Measurements from ENCODE around the gene TAOK2.
"Not testable (repeated sequence)": the region's sequence is repeated elsewhere in the genome, so short reads cannot be mapped to it uniquely, and the experiment has no call there.

Gene TAOK2

DNA sequence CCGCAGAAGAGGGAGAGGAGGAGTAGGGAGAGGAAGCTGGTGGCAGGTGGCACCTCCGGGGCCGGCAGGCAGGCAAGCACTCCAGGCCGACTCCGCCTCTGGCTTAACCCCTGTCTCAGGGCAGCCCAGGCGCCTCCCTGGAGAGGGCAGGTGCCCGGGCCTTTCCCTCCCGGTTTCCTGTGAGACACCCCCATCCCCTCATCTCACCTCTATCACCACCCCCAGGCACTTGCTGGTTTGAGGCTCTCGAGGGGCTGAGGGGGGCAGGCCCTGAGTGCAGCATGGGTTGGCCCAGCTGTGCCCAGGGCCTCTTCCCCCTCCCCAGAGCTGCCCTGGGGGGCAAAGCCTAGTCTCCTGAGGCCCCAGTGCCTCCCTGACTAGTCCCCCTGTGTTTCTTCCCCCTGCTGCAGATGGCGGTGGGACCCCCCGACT is 31.2 kb downstream of the TAOK2 start:
- DNase-seq: no peak

GRCh38 chr16:30005341-30006094 is 31.9 kb downstream of the TAOK2 start:
- DNase-seq: peak; percentile 61

- DNase-seq: no peak
These were observed 32.4 kb downstream of the TAOK2 start for GRCh38 chr16:30006095-30006473.

DNA sequence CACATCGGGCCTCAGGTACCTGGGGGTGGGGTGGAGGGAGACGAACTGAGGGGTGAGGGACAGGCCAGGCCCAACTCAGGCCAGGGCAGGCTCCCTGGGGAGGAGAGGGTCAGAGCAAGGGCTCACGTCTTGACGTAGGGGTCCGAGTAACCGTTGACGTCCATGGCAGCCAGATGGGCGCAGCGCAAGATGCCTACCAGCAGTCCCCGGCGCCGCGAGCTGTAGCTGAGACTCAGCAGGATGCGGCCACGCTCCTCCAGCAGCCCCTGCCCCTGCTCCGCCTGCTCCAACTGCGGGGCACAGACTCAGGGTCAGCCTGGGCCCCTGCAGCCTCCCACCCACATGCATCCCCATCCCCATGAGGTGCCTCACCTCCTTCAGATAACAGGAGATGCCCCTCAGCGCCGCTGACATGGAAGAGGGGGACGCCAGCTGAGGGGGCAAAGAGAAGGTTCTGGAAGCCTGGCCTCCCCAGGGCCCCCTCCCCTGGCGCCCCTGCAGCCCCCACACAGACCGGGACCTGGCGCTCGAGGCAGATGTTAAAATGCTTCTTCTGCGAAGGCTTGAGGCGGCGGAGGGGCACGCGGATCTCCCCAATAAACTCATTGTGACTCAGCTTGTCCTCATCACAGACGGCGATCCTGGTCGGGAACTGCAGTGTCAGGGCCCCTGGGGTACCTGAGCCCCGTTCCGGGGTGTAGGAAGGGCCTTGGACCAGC is 33.1 kb downstream of the TAOK2 start:
- DNase-seq: no peak

GRCh38 chr16:30007378-30007895 is 33.8 kb downstream of the TAOK2 start:
- DNase-seq: no peak

DNA sequence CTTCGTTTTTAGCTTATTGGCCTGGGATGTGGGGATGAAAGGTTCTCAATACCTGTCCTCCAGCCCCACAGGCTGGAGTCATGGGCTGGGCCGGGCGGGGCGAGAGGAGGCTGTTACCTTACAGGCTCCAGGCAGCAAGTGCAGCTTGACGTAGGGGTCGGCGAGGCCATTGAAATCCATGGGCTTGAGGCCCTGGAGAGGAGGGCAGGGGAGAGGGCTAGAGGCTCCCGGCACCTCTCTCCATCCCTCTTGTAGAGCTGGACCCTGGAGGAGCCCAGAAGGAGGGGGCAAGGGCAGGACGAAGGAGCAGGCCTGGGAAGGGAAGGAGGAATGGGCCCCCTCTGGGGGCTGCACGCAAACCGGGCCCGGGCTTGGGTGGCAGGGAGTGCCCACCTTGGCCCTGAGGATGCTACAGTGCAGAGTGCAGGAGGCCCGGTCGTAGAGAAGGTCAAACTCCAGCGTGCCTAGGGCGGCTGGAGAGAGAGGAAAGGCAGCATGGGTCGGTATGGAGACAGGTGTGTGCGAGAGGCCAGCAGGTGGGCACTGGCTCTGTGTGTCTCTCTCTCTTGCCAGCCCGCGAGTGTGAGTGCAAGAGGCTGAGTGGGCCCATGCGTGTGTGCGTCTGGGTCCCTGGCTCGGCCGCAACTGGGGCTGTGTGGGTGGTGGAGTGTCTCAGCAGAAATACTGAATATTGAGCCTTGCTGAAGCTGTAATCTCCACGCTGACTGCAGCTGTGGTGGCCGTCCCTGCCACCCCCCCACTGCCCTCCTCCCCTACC is 35.6 kb downstream of the TAOK2 start:
- DNase-seq: no peak

GRCh38 chr16:30009990-30010843 is 36.5 kb downstream of the TAOK2 start:
- DNase-seq: no peak

GRCh38 chr16:30010844-30011713 is 37.4 kb downstream of the TAOK2 start, which contains the start of gene DOC2A:
DOC2A (minus strand) TSS chr16:30011027; CDS start chr16:30010222, 805 bp downstream.
- DNase-seq: peak; percentile 60

DNA sequence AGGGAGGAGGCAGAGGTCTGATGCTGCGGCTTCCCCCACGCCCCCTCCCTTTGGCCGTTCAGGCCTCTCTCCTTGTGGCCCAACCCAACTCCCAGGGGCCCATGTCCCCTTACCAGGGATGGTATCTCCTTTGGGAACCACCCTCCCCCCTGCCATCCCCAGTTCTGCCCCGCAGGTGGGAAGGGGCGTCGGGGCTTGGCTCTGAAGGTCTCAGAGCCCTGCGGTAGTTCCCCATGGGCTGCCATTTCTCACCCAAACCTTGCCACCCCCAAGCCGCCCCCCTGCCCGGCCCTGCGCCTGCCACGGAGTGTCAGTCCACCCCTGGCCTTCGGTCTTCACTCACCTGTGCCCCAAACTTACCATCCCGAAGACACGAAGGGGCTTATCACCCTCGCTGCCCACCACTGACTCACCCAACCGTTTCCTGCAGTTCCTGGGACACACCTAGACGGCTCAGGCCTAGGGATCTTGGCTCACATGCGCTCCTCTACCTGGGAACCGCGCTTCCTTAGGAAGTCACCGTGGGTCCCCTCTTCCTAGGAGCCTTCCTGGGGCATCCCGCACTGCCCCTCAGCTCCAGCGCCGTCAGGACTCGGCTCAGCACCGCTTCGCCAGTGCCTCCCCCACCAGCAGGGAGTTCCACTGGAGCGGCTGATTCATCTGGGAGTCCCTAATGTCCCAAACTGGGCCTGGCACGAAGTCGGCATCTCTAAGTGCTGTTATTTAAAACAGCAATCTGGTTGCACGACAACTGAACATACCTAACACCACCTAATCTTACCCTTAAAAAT is 38.2 kb downstream of the TAOK2 start:
- DNase-seq: no peak

DNA sequence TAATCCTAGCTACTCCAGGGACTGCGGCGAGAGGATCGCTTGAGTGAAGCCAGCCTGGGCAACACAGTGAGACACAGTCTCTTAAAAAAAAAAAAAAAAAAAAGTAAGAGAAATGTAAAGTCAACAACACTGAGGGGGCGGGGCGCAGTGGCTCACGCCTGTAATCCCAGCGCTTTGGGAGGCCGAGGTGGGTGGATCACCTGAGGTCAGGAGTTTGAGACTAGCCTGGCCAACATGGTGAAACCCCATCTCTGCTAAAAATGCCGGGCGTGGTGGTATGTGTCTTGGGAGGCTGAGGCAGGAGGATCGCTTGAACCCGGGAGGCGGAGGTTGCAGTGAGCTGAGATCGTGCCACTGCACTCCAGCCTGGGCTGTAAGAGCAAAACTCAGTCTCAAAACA is 38.9 kb downstream of the TAOK2 start:
- DNase-seq: not testable (repeated sequence)

DNA sequence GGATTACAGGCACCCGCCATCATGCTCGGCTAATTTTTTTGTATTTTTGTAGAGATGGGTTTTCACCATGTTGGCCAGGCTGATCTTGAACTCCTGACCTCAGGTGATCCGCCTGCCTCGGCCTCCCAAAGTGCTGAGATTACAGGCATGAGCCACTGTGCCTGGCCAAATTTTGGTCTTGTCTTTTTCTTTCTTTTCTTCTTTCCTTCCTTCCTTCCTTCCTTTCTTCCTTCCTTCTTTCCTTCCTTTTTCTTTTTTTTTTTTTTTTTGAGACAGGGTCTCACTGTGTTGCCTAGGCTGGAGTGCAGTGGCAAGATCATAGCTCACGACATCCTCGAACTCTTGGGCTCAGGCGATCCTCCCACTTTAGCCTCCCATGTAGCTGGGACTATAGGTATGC is 41.8 kb downstream of the TAOK2 start:
- DNase-seq: not testable (repeated sequence)

DNA sequence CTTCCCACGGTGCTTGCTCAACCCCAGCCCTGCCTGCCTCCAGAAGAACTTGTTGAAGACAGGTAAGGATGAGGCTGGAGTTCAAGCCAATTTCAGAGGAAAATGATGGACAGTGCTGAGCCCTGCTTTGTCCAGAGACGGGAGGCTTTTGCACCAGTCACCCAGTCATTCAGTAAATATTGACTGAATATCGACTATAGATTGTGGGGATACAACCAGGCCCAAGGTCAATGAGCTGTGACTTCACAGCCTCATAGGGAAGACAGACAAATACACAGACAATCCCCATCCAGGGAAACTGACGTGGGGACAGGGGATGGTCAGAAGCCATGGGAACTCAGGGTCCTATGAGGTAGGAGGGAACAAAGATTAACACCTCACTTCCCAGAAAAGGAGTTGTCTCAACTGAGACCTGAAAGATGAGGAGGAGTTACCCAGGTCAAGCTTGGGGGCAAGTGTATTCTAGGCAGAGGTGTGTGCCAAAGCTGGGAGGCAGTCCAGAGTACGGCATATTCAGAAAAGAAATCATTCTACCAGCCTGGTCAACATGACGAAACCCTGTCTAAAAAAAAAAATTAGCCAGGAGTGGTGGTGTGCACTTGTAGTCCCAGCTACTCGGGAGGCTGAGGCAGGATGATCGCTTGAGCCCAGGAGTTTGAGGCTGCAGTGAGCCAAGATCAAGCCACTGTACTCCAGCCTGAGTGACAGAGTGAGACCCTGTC is 43.0 kb downstream of the TAOK2 start:
- no peak for DNase-seq

DNA sequence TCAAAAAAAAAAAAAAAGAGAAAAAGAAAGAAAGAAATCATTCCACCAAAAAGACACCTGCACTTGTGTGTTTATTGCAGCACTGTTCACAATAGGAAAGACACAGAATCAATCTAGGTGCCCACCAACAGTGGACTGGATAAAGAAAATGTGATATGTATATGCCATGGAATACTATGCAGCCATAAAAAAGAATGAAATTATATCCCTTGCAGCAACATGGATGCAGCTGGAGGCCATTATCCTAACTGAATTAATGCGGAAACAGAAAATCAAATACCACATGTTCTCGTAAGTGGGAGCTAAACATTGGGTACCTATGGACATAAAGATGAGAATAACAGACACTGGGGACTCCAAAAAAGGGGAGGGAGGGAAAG is 43.6 kb downstream of the TAOK2 start:
- no peak for DNase-seq

DNA sequence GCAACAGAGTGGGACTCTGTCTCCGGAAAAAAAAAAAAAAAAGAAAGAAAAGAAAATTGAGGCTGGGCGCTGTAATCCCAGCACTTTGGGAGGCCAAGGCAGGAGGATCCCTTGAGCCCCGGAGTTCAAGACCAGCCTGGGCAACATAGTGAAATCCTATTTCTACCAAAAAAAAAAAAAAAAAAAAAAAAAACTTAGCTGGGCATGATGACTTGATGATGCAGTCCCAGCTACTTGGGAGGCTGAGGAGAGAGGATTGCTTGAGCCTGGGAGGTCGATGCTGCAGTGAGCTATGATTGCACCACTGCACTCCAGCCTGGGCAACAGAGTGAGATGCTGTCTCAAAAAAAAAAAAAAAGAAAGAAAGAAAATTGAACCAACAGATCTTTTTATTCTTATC is 44.3 kb downstream of the TAOK2 start:
- DNase-seq: not testable (repeated sequence)

DNA sequence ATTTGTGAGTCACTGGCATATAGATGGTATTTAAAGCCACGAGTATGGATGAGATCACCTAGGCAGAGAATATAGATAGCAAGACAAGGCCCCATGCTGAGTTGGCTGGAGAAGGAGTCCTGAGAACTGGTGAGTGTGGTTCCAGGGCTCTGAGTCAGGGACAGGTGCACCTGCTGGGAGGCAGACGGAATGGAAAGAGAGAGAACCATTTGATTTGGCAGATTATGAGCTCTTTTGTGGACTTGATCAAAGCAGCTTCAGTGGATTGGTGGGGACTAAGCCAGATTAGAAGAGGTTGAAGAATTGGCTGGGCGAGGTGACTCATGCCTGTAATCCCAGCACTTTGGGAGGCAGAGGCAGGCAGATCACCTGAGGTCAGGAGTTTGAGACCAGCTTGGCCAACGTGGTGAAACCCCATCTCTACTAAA is 45.1 kb downstream of the TAOK2 start:
- peak; percentile 61 for DNase-seq

- no peak for DNase-seq
These were observed 49.2 kb downstream of the TAOK2 start, which contains the start of gene C16orf92 for GRCh38 chr16:30022887-30023286. C16orf92 (plus strand) TSS chr16:30023198; CDS start chr16:30023341, 143 bp downstream.

- no peak for DNase-seq
These were observed 49.9 kb downstream of the TAOK2 start for GRCh38 chr16:30023586-30023985.

GRCh38 chr16:30024451-30024850 is 50.8 kb downstream of the TAOK2 start:
- no peak for DNase-seq

DNA sequence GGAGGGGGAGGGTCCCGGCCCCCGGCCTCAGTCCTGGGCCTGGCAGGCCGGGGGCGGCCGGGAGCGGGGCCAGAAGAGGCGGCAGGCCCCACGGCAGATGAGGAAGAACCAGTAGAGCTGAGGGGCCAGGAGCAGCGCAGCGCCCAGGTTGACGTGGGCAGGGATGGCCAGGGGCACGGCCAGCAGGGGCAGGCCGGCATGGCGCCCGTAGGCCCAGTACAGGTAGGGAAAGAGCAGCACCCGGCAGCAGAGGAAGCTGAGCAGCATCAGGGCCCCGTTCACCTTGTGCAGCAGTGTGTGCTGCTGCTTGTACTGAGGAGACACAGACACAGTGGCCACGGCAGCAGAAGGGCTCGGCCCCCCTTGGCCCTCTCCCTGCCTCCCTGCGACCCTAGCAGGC is 51.5 kb downstream of the TAOK2 start:
- no peak for DNase-seq

DNA sequence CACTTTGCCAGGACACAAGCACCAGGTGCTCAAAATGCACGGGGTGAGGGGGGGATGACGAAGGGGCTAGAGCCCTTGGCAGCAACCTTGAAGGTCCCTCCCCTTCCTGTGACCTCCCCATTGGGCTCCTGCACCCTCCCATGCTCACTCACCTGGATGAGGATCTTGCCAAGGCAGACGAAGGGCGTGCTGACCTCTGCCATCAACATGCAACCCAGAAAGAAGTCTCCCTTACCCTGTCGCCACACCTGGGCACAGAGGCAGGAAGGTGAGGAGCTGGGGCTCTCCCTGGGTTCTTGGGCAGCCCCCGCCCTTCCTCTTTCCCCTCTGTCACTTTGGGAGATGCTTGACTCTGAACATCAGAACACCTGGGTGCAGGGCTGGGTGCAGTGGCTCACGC is 51.9 kb downstream of the TAOK2 start:
- DNase-seq: peak; percentile 44
